Right atrium auricular region (tissue), 2 donors: ENCODE measurements around the gene CSTPP1. TPM values are rescaled to one million over a fixed set of nuclear protein-coding genes. Genes with fewer than 3 reads are reported as not detected.

Experiments
- DNase-seq: peaks from one replicate; pipeline ENCODE4 v3.0.0-alpha.2; 2019; ENCODE audit warnings: low spot score
- H3K27ac ChIP-seq, 2 donors: fragments of 200-600 bp; sonication (generic); 1 replicate in 1 of 2; 2 replicates in 1 of 2; pipeline ENCODE4 v1.5.1; 2016 to 2019
- H3K27me3 ChIP-seq, 2 donors: fragments of 200-600 bp; sonication (generic); one replicate each; pipeline versions ENCODE4 v1.5.1 to v1.6.0; 2017 to 2019
- H3K36me3 ChIP-seq: fragments of 200-600 bp; sonication (generic); one replicate; pipeline ENCODE4 v1.5.1; 2016
- H3K4me1 ChIP-seq, 2 donors: fragments of 200-600 bp; sonication (generic); one replicate each; pipeline versions ENCODE4 v1.5.1 to v1.6.0; 2017 to 2019
- H3K4me3 ChIP-seq, 2 donors: fragments of 200-600 bp; sonication (generic); 1 replicate in 1 of 2; 2 replicates in 1 of 2; pipeline ENCODE4 v1.5.1; 2017 to 2019; ENCODE audit warnings: mild to moderate bottlenecking in 1 of 2, moderate library complexity in 1 of 2
- H3K9me3 ChIP-seq, 2 donors: fragments of 200-600 bp; sonication (generic); one replicate each; pipeline ENCODE4 v1.5.1; 2019
- CTCF ChIP-seq, 2 donors: fragments of 200-600 bp; sonication (generic); IDR thresholded peaks; one replicate each; pipeline ENCODE4 v1.5.1; 2019; ENCODE audit warnings: antibody characterized with exemption in 2 of 2
- total RNA-seq, 2 donors: library from RNA; depleted of rRNA; stranded (reverse); fragments of >200 nt; gene quantifications; one replicate each; pipeline ENCODE4 v1.1.0, GENCODE V29; 2016

CSTPP1 gene
- total RNA-seq = 10 to 100 TPM in 1 of 2 donors, 1 to 10 TPM in 1; 8.1 to 14.0 TPM

- H3K27me3 ChIP-seq = no peaks in the 10 kb centered on the region
- H3K9me3 ChIP-seq = no peaks in the 10 kb centered on the region
- TF ChIP-seq CTCF (IDR thresholded peaks at IDR 0.05) = no peak
- H3K27ac ChIP-seq = peak within 1 kb of the TSS; percentile 53 to 60
- H3K4me3 ChIP-seq = peak within 1 kb of the TSS; percentile 71 to 77
- H3K36me3 ChIP-seq = no peaks in the 10 kb centered on the region
- H3K4me1 ChIP-seq = peaks cover 0 to 14% of the 10 kb centered on the region in 2 donors
- DNase-seq = peak; percentile 95
These were observed at the start of gene CSTPP1 for GRCh38 chr11:46936138-46937110. CSTPP1 (plus strand) TSS chr11:46936761; CDS start chr11:46936806, 45 bp downstream.

- no peaks in the 10 kb centered on the region for H3K9me3 ChIP-seq
These were observed 47.9 kb upstream of the CSTPP1 start for GRCh38 chr11:46888636-46889035.

GRCh38 chr11:46889251-46889650 is 47.3 kb upstream of the CSTPP1 start:
- H3K4me1 ChIP-seq = no peaks in the 10 kb centered on the region
- no peaks in the 10 kb centered on the region for H3K27me3 ChIP-seq
- H3K27ac ChIP-seq = no peak overlapping the region
- TF ChIP-seq CTCF (IDR thresholded peaks at IDR 0.05) = no peak
- H3K9me3 ChIP-seq = no peaks in the 10 kb centered on the region
- no peak for DNase-seq
- peaks cover 41% of the 10 kb centered on the region for H3K36me3 ChIP-seq
- no peak overlapping the region for H3K4me3 ChIP-seq

More at GRCh38 chr11:46888636-46889035, 47.9 kb upstream of the CSTPP1 start:
- no peak for DNase-seq
- no peak overlapping the region for H3K4me3 ChIP-seq
- no peak overlapping the region for H3K27ac ChIP-seq
- H3K27me3 ChIP-seq = no peaks in the 10 kb centered on the region
- TF ChIP-seq CTCF (IDR thresholded peaks at IDR 0.05) = no peak
- H3K36me3 ChIP-seq = peaks cover 46% of the 10 kb centered on the region
- no peaks in the 10 kb centered on the region for H3K4me1 ChIP-seq

GRCh38 chr11:46889689-46890475 is 46.7 kb upstream of the CSTPP1 start:
- Histone ChIP-seq H3K4me3 (no peak overlapping the region), H3K36me3 (peaks cover 41% of the 10 kb centered on the region), H3K4me1 (no peaks in the 10 kb centered on the region), H3K27me3 (no peaks in the 10 kb centered on the region), H3K9me3 (no peaks in the 10 kb centered on the region), H3K27ac (no peak overlapping the region)
- peak; percentile 79 for DNase-seq
- TF ChIP-seq CTCF (IDR thresholded peaks at IDR 0.05) = peak; percentile 87 to 88

- H3K36me3 ChIP-seq = peaks cover 36% of the 10 kb centered on the region
- H3K27me3 ChIP-seq = no peaks in the 10 kb centered on the region
- no peak overlapping the region for H3K27ac ChIP-seq
- no peak for DNase-seq
- H3K4me1 ChIP-seq = peaks cover 0 to 3% of the 10 kb centered on the region in 2 donors
- H3K4me3 ChIP-seq = no peak overlapping the region
- TF ChIP-seq CTCF (IDR thresholded peaks at IDR 0.05) = no peak
- no peaks in the 10 kb centered on the region for H3K9me3 ChIP-seq
These were observed 45.9 kb upstream of the CSTPP1 start for GRCh38 chr11:46890665-46891064.
